A549 (cell line): ENCODE measurements around the gene NPEPPS. TPM values are rescaled to one million over a fixed set of nuclear protein-coding genes. Genes with fewer than 3 reads are reported as not detected.

ENCODE experiments used
- ATAC-seq, 2 experiments: fragments of 200-7000 bp in 1 of 2; fragments of >200 bp in 1 of 2; cut with Nextera tagmentation in 1 of 2; cut with Tn5 transposase in 1 of 2; 3 replicates each; pipeline versions ENCODE4 v1.8.0 to v1.9.1; 2018 to 2020; ENCODE audit warnings: mild to moderate bottlenecking in 1 of 2, moderate library complexity in 1 of 2
- CTCF ChIA-PET: fragments of 300-600 bp; sonication (Branson Sonifier 250); formaldehyde crosslinking; extraction: SDS; loops from one replicate; lab custom pipeline; 2021; ENCODE audit warnings: antibody characterized with exemption, inconsistent platforms; lab: Yijun Ruan, JAX
- POLR2A ChIA-PET: fragments of 350-600 bp; formaldehyde crosslinking; extraction: SDS; loops from one replicate; lab custom pipeline; 2021; ENCODE audit warnings: antibody characterized with exemption, inconsistent platforms; lab: Yijun Ruan, JAX
- DNase-seq, 2 experiments: peaks; one replicate each; pipeline versions ENCODE4 v3.0.0 to v3.0.0-alpha.2; 2011 to 2016; ENCODE audit warnings: low read depth in 1 of 2, low spot score in 1 of 2
- FAIRE-seq: peaks from 2 replicates; lab custom pipeline; 2011; peaks lifted over from hg19 to GRCh38; lab: Jason Lieb, UNC
- H3K27ac ChIP-seq, 2 experiments: fragments of >200 bp; sonication (Bioruptor Twin); formaldehyde crosslinking; 3 replicates each; pipeline ENCODE4 v1.5.1; 2016 to 2017
- H3K4me1 ChIP-seq: fragments of >200 bp; sonication (Bioruptor Twin); formaldehyde crosslinking; 3 replicates; pipeline ENCODE4 v1.6.1; 2016
- H3K4me2 ChIP-seq: fragments of >200 bp; sonication (Bioruptor Twin); formaldehyde crosslinking; 3 replicates; pipeline ENCODE4 v1.6.1; 2016
- H3K4me3 ChIP-seq: fragments of >200 bp; sonication (Bioruptor Twin); formaldehyde crosslinking; 3 replicates; pipeline ENCODE4 v1.5.1; 2016
- H3K9me3 ChIP-seq: fragments of >200 bp; sonication (Bioruptor Twin); formaldehyde crosslinking; 3 replicates; pipeline ENCODE4 v1.6.1; 2016
- CBX8 ChIP-seq: fragments of 200-600 bp; sonication (generic); IDR thresholded peaks from 2 replicates; pipeline ENCODE4 v1.6.1; 2016
- ESRRA ChIP-seq: fragments of 150-350 bp; IDR thresholded peaks from 2 replicates; pipeline ENCODE4 v1.6.1; 2014; ENCODE audit warnings: mild to moderate bottlenecking, low read length, borderline replicate concordance
- FOSB ChIP-seq: fragments of 250-450 bp; sonication (Bioruptor Pico); IDR thresholded peaks from 2 replicates; pipeline ENCODE4 v1.5.0; 2020; ENCODE audit warnings: mild to moderate bottlenecking, moderate library complexity
- FOSL2 ChIP-seq, 2 experiments: fragments of 450-650 bp in 1 of 2; fragments of >200 bp in 1 of 2; sonication (Bioruptor Twin) in 1 of 2; formaldehyde crosslinking; IDR thresholded peaks; 2 replicates each; pipeline versions ENCODE4 v1.5.0 to v1.6.1; 2016 to 2020; ENCODE audit warnings: mild to moderate bottlenecking in 1 of 2, moderate library complexity in 1 of 2
- HDAC2 ChIP-seq: fragments of 200-600 bp; sonication (generic); IDR thresholded peaks from 2 replicates; pipeline ENCODE4 v1.6.1; 2016
- HOXA7 ChIP-seq: fragments of 250-450 bp; sonication (Bioruptor Pico); IDR thresholded peaks from 2 replicates; pipeline ENCODE4 v1.5.0; 2020; ENCODE audit warnings: mild to moderate bottlenecking, moderate library complexity
- HOXB13 ChIP-seq: fragments of 250-450 bp; sonication (Bioruptor Pico); IDR thresholded peaks from 2 replicates; pipeline ENCODE4 v1.5.0; 2020; ENCODE audit warnings: low read depth, mild to moderate bottlenecking, moderate library complexity
- JUNB ChIP-seq: fragments of >200 bp; sonication (Bioruptor Twin); formaldehyde crosslinking; IDR thresholded peaks from 2 replicates; pipeline ENCODE4 v1.6.1; 2016
- NFE2L2 ChIP-seq: fragments of 150-350 bp; conservative IDR thresholded peaks from 2 replicates; pipeline ENCODE4 v1.6.1; 2014; ENCODE audit warnings: low read length
- NPAS2 ChIP-seq: fragments of 250-450 bp; sonication (Bioruptor Pico); IDR thresholded peaks from 2 replicates; pipeline ENCODE4 v1.8.0; 2022; ENCODE audit warnings: mild to moderate bottlenecking, moderate library complexity, borderline replicate concordance
- SREBF2 ChIP-seq: fragments of 450-650 bp; IDR thresholded peaks from 2 replicates; pipeline ENCODE4 v1.6.1; 2014; ENCODE audit warnings: mild to moderate bottlenecking, moderate library complexity
- TFCP2L1 ChIP-seq: fragments of 250-450 bp; sonication (Bioruptor Pico); IDR thresholded peaks from 2 replicates; pipeline ENCODE4 v1.5.0; 2021; ENCODE audit warnings: mild to moderate bottlenecking
- TP53 ChIP-seq: fragments of 250-450 bp; sonication (Bioruptor Pico); IDR thresholded peaks from 2 replicates; pipeline ENCODE4 v1.5.0; 2021; ENCODE audit warnings: mild to moderate bottlenecking, moderate library complexity
- ZC3H11A ChIP-seq: fragments of 450-650 bp; IDR thresholded peaks from 2 replicates; pipeline ENCODE4 v1.6.1; 2014; ENCODE audit warnings: antibody characterized with exemption, mild to moderate bottlenecking
- ZNF302 ChIP-seq: fragments of 250-450 bp; sonication (Bioruptor Pico); IDR thresholded peaks from 2 replicates; pipeline ENCODE4 v1.9.0; 2021; ENCODE audit warnings: inconsistent platforms, mild to moderate bottlenecking, moderate library complexity
- WGBS: methylation state at CpG from one replicate; pipeline ENCODE4 v1.1.6; 2017; ENCODE audit errors: missing lambda C conversion rate; 5-methylcytosine and 5-hydroxymethylcytosine counted together
- polyA plus RNA-seq, 4 experiments: library from polyadenylated mRNA; depleted of rRNA in 3 of 4; stranded (reverse); fragments of >200 nt; fragmentation: RNase III in 1 of 4; extraction: RNeasy Plus Mini Kit Qiagen cat#74134 plus additional on column Dnase treatment in 1 of 4; gene quantifications; 2 replicates in 3 of 4; 3 replicates in 1 of 4; pipeline ENCODE4 v1.2.3, GENCODE V29; 2011 to 2017
- TF ChIP-seq, protein P1 (sequence below): IDR thresholded peaks from 2 replicates; pipeline ENCODE4 v1.6.1; 2012; ENCODE audit warnings: low read depth, borderline replicate concordance
- TF ChIP-seq, protein P2 (sequence below): fragments of >200 bp; sonication (Bioruptor Twin); formaldehyde crosslinking; IDR thresholded peaks from 3 replicates; pipeline ENCODE4 v1.6.1; 2016
- TF ChIP-seq, protein P3 (sequence below): fragments of >200 bp; sonication (Bioruptor Twin); formaldehyde crosslinking; IDR thresholded peaks from 2 replicates; pipeline ENCODE4 v1.6.1; 2016

NPEPPS gene
- polyA plus RNA-seq, 2 of the 4 experiments (the other 2 are of a cell fraction), result 99.2 to 169 TPM

DNA sequence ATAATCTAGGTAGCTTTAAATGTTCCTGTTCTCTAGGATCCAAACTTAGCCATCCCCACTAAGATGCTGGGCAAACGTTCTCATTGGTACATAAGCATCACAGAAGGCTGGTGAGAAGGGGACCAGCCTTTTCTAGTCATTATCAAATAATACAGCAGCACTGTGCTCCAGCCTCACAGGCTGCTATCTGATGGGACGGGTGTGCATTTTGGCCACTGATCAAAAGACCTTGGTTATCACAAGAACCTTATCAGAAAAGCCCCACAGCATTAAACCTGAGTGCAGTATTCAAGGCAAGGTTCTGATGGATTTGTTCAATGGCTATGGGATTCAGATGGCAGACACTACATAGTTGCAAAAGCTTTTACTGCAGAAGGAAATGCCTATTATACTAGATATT lies 99.7 kb downstream of the NPEPPS start:
- FAIRE-seq, result no peak
- TF ChIP-seq NPAS2 (CRISPR knock-in tag), result no peak
- TF ChIP-seq, all 56 proteins: peak for 0
- Histone ChIP-seq H3K4me1 (no peaks in the 10 kb centered on the region), H3K4me2 (no peak overlapping the region), H3K4me3 (no peak overlapping the region), H3K9me3 (no peaks in the 10 kb centered on the region), H3K27ac (no peak overlapping the region)
- ATAC-seq (no peak), DNase-seq (no peak)
- WGBS, result 49% methylated on average over 2 of the region's 2 CpGs
- ChIA-PET CTCF (interaction anchor here (0.9 to 9.1 kb wide), 2 partner anchors 12 to 15 kb away, joined by 4 to 64 read pairs; no protein-coding TSS in a partner anchor), POLR2A (no interaction called here)

DNA sequence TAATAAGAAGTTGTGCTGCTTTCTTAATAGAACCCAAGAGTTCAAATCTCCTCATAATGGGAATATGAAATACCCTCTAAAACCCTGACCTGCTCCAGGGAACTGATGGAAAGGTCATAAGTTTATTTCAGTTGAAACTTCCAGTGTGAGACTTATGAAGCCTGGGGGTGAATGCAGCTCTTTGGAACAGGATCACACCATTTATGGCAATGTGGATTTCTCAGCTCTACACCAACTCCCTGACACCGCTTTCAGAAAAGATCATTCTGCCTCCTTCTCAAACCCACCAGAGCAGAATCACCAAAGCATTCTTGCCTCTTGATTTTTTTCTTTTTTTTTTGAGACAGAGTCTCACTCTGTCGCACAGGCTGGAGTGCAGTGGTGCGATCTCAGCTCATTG lies 102.1 kb downstream of the NPEPPS start:
- ChIA-PET POLR2A (interaction anchor here (1.8 kb wide), 1 partner anchor 16 kb away, joined by 4 read pairs; the partner anchor contains the start of gene KPNB1), CTCF (interaction anchor here (0.9 to 2.5 kb wide), 5 partner anchors 9 to 35 kb away, joined by 3 to 14 read pairs (median 6); no protein-coding TSS in a partner anchor)
- H3K9me3 ChIP-seq, result no peaks in the 10 kb centered on the region
- TF ChIP-seq, protein P1, sequence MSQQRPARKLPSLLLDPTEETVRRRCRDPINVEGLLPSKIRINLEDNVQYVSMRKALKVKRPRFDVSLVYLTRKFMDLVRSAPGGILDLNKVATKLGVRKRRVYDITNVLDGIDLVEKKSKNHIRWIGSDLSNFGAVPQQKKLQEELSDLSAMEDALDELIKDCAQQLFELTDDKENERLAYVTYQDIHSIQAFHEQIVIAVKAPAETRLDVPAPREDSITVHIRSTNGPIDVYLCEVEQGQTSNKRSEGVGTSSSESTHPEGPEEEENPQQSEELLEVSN, result no peak
- TF ChIP-seq NFE2L2 (no peak), ESRRA (no peak), HOXA7 (CRISPR knock-in tag) (no peak), FOSL2 (IDR thresholded peaks at IDR 0.05) (no peak), FOSL2 (CRISPR knock-in tag; IDR thresholded peaks at IDR 0.05) (no peak)
- H3K4me1 ChIP-seq, result no peaks in the 10 kb centered on the region
- WGBS, result 98% methylated on average over 3 of the region's 3 CpGs
- no peak for ATAC-seq
- no peak for FAIRE-seq
- no peak overlapping the region for H3K27ac ChIP-seq
- DNase-seq, result no peak
- H3K4me2 ChIP-seq, result no peak overlapping the region
- no peak overlapping the region for H3K4me3 ChIP-seq

DNA sequence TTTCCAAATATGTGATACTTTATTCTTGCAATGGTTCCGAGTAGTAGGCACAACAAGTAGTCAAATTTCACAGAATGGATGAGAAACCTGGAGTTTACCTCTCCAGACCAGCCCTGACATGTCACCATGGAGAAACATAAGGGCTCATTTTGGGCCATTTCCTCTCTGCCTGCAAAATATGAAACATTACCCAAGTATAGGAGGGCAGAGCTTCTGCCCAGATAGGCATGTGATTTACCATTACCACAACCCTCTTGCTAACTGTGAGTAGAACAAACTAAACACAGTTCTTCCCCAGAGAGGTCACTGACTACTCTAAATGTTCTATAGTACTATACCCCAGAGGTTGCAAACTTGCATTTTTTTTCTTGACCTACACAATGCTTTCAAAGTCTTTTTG lies 103.1 kb downstream of the NPEPPS start:
- DNase-seq (no peak), ATAC-seq (no peak), FAIRE-seq (no peak)
- no peak overlapping the region for H3K4me2 ChIP-seq
- H3K9me3 ChIP-seq, result no peaks in the 10 kb centered on the region
- no peaks in the 10 kb centered on the region for H3K4me1 ChIP-seq
- no peak overlapping the region for H3K27ac ChIP-seq
- no peak for TF ChIP-seq JUNB
- no peak for TF ChIP-seq CBX8
- no peak for TF ChIP-seq ZNF302 (CRISPR knock-in tag)
- TF ChIP-seq HDAC2, result no peak
- no peak for TF ChIP-seq HOXB13
- TF ChIP-seq SREBF2, result no peak
- TF ChIP-seq NFE2L2, result no peak
- CTCF ChIA-PET, result interaction anchor here (0.9 to 2.5 kb wide), 6 partner anchors 8 to 36 kb away, joined by 3 to 17 read pairs (median 4); partner anchors contain the start of gene KPNB1
- no peak overlapping the region for H3K4me3 ChIP-seq
- POLR2A ChIA-PET, result interaction anchor here (1.8 kb wide), 1 partner anchor 15 kb away, joined by 4 read pairs; the partner anchor contains the start of gene KPNB1
- WGBS, result 87% methylated on average over 1 of the region's 1 CpG

DNA sequence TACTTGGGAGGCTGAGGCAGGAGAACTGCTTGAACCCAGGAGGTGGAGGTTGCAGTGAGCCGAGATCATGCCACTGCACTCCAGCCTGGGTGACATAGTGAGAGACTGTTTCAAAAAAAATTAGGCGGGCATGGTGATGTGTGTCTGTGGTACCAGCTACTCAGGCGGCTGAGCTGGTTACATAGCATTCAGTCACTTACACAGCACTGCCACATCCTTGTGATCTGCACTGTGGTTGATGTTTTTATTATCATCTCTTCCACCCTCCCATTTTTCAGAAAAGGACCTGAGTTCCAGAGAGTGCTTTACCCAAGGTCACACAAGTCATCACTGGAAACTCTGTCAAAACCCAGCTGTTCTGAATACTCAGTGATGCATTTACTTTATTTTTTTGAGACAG lies 104.0 kb downstream of the NPEPPS start:
- ChIA-PET CTCF (interaction anchor here (0.8 to 2.3 kb wide), 5 partner anchors 9 to 155 kb away, joined by 3 to 17 read pairs (median 4); partner anchors contain the start of gene KPNB1), POLR2A (no interaction called here)
- DNase-seq (no peak), FAIRE-seq (no peak)
- Histone ChIP-seq H3K4me3 (no peak overlapping the region), H3K9me3 (no peaks in the 10 kb centered on the region), H3K27ac (no peak overlapping the region), H3K4me2 (no peak overlapping the region)
- 90% methylated on average over 3 of the region's 3 CpGs for WGBS
- TF ChIP-seq, protein P2, sequence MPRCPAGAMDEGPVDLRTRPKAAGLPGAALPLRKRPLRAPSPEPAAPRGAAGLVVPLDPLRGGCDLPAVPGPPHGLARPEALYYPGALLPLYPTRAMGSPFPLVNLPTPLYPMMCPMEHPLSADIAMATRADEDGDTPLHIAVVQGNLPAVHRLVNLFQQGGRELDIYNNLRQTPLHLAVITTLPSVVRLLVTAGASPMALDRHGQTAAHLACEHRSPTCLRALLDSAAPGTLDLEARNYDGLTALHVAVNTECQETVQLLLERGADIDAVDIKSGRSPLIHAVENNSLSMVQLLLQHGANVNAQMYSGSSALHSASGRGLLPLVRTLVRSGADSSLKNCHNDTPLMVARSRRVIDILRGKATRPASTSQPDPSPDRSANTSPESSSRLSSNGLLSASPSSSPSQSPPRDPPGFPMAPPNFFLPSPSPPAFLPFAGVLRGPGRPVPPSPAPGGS, result no peak
- TF ChIP-seq ZNF302 (CRISPR knock-in tag) (no peak), TFCP2L1 (no peak), TP53 (no peak), FOSB (CRISPR knock-in tag) (no peak), ZC3H11A (no peak)
- TF ChIP-seq, protein P3, sequence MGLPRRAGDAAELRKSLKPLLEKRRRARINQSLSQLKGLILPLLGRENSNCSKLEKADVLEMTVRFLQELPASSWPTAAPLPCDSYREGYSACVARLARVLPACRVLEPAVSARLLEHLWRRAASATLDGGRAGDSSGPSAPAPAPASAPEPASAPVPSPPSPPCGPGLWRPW, result no peak
- TF ChIP-seq, all 56 proteins: peak for 0
- no peak for ATAC-seq
- no peaks in the 10 kb centered on the region for H3K4me1 ChIP-seq
